ENCODE results near the gene HOTAIR.

GRCh38 chr12:53953831-53954693, 20.7 kb downstream of the HOTAIR start:
- TF ChIP-seq CTCF (IDR thresholded peaks at IDR 0.05) (no peak), POLR2A (IDR thresholded peaks at IDR 0.05) (no peak)

Measured in stomach (tissue), 4 donors.